ENCODE data around the gene ATP2A3. TPM values are rescaled to one million over a fixed set of nuclear protein-coding genes. Genes with fewer than 3 reads are reported as not detected.

The ATP2A3 gene
- polyA plus RNA-seq, 1 donor from 2014 or later, result not detected

DNA sequence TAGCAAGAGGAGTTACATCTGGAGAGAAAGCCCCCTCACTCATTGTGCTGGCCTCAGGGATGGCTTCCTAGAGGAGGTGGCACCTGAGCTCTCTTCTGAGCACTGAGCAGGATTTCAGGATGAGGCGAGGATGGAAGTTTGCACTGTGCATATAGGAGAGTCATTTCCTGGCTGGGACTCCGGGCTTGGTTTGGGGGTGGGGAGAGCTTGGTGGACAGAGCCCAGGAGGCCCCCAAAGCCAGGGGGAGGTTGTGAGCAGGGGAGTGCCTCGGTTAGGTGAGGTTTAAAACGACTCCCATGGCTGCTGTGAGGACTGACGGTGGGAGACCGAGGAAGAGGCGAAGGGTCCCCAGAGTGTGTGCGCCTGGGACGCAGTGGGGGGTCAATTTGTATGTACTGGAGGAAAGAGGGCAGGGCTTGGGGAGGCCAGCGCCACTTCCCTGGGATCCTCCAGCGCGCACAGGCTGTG is 72.6 kb downstream of the ATP2A3 start:
- no peak for TF ChIP-seq EP300 (conservative IDR thresholded peaks at IDR 0.05; ENCODE audit: poor library complexity, severe bottlenecking)
- no peaks in the 10 kb centered on the region for H3K27me3 ChIP-seq (ENCODE audit: insufficient read depth, low read depth, low read length)
- H3K9me3 ChIP-seq (ENCODE audit: low read length), result no peaks in the 10 kb centered on the region
- peak overlapping the region; percentile 15 for H3K4me2 ChIP-seq (ENCODE audit: low read length)
- H4K20me1 ChIP-seq (ENCODE audit: insufficient read depth), result no peaks in the 10 kb centered on the region
- H3K79me2 ChIP-seq (replicated peaks; ENCODE audit: insufficient read depth, low read length), result no peaks in the 10 kb centered on the region
- peak overlapping the region; percentile 61 for H3K9ac ChIP-seq (ENCODE audit: low read length)
- peak overlapping the region; percentile 90 for H3K4me3 ChIP-seq (ENCODE audit: low read length)
- H3K27ac ChIP-seq (ENCODE audit: low read length), result no peak overlapping the region
- no peaks in the 10 kb centered on the region for H3K9me2 ChIP-seq (ENCODE audit: insufficient read depth, low read length)
- no peaks in the 10 kb centered on the region for H3F3A ChIP-seq (ENCODE audit: insufficient read depth, low read length, poor library complexity, severe bottlenecking)
- H3K36me3 ChIP-seq (ENCODE audit: insufficient read depth, low read length), result no peaks in the 10 kb centered on the region
- no peak overlapping the region for H2AFZ ChIP-seq (ENCODE audit: low read depth, low read length)

DNA sequence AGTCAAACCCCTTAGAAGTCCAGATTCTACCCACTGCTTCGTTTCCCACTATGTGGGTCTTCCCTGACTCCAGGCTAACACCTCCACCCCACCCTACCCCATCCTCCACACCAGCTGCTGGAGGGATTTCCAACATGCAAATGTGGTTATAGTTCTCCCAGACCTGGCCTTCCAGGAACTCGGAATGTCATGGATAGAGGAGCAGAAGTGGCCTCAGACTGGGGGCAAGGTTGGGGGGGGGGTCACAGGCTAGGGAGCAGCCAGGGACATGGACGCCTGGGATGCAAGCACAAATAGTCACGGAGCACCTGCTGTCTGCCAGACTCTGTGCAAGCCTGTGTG is 73.4 kb downstream of the ATP2A3 start:
- Histone ChIP-seq H3K27me3 (ENCODE audit: insufficient read depth, low read depth, low read length) (no peaks in the 10 kb centered on the region), H3K79me2 (replicated peaks; ENCODE audit: insufficient read depth, low read length) (no peaks in the 10 kb centered on the region), H3K9me3 (ENCODE audit: low read length) (no peaks in the 10 kb centered on the region), H3K4me2 (ENCODE audit: low read length) (no peak overlapping the region), H3F3A (ENCODE audit: insufficient read depth, low read length, poor library complexity, severe bottlenecking) (no peaks in the 10 kb centered on the region), H3K27ac (ENCODE audit: low read length) (no peak overlapping the region), H4K20me1 (ENCODE audit: insufficient read depth) (no peaks in the 10 kb centered on the region), H3K9me2 (ENCODE audit: insufficient read depth, low read length) (no peaks in the 10 kb centered on the region), H2AFZ (ENCODE audit: low read depth, low read length) (no peak overlapping the region), H3K36me3 (ENCODE audit: insufficient read depth, low read length) (no peaks in the 10 kb centered on the region), H3K4me3 (ENCODE audit: low read length) (no peak overlapping the region), H3K9ac (ENCODE audit: low read length) (no peak overlapping the region)
- TF ChIP-seq POLR2AphosphoS5 (IDR thresholded peaks at IDR 0.05) (no peak), TAF1 (IDR thresholded peaks at IDR 0.05; ENCODE audit: low read depth) (no peak), MXI1 (conservative IDR thresholded peaks at IDR 0.05; ENCODE audit: poor library complexity, severe bottlenecking) (no peak), RAD21 (conservative IDR thresholded peaks at IDR 0.05) (no peak), EP300 (conservative IDR thresholded peaks at IDR 0.05; ENCODE audit: poor library complexity, severe bottlenecking) (no peak), SMC3 (conservative IDR thresholded peaks at IDR 0.05; ENCODE audit: poor library complexity) (no peak), EZH2 (IDR thresholded peaks at IDR 0.05; ENCODE audit: borderline replicate concordance, insufficient read depth, low read length, poor library complexity, severe bottlenecking) (no peak)
- TF ChIP-seq, protein P1, sequence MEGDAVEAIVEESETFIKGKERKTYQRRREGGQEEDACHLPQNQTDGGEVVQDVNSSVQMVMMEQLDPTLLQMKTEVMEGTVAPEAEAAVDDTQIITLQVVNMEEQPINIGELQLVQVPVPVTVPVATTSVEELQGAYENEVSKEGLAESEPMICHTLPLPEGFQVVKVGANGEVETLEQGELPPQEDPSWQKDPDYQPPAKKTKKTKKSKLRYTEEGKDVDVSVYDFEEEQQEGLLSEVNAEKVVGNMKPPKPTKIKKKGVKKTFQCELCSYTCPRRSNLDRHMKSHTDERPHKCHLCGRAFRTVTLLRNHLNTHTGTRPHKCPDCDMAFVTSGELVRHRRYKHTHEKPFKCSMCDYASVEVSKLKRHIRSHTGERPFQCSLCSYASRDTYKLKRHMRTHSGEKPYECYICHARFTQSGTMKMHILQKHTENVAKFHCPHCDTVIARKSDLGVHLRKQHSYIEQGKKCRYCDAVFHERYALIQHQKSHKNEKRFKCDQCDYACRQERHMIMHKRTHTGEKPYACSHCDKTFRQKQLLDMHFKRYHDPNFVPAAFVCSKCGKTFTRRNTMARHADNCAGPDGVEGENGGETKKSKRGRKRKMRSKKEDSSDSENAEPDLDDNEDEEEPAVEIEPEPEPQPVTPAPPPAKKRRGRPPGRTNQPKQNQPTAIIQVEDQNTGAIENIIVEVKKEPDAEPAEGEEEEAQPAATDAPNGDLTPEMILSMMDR (IDR thresholded peaks at IDR 0.05; ENCODE audit: poor library complexity, severe bottlenecking), result no peak
- TF ChIP-seq, protein P2, sequence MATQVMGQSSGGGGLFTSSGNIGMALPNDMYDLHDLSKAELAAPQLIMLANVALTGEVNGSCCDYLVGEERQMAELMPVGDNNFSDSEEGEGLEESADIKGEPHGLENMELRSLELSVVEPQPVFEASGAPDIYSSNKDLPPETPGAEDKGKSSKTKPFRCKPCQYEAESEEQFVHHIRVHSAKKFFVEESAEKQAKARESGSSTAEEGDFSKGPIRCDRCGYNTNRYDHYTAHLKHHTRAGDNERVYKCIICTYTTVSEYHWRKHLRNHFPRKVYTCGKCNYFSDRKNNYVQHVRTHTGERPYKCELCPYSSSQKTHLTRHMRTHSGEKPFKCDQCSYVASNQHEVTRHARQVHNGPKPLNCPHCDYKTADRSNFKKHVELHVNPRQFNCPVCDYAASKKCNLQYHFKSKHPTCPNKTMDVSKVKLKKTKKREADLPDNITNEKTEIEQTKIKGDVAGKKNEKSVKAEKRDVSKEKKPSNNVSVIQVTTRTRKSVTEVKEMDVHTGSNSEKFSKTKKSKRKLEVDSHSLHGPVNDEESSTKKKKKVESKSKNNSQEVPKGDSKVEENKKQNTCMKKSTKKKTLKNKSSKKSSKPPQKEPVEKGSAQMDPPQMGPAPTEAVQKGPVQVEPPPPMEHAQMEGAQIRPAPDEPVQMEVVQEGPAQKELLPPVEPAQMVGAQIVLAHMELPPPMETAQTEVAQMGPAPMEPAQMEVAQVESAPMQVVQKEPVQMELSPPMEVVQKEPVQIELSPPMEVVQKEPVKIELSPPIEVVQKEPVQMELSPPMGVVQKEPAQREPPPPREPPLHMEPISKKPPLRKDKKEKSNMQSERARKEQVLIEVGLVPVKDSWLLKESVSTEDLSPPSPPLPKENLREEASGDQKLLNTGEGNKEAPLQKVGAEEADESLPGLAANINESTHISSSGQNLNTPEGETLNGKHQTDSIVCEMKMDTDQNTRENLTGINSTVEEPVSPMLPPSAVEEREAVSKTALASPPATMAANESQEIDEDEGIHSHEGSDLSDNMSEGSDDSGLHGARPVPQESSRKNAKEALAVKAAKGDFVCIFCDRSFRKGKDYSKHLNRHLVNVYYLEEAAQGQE (IDR thresholded peaks at IDR 0.05; ENCODE audit: borderline replicate concordance), result no peak

Measured in neural cell (in vitro differentiated cells).